NT2/D1 (cell line): ENCODE data around the gene SNX9.
"Not testable (repeated sequence)": the region's sequence is repeated elsewhere in the genome, so short reads cannot be mapped to it uniquely, and the experiment has no call there.

Experiments used
- DNase-seq: peaks from one replicate; pipeline ENCODE4 v3.0.0-alpha.2; 2011; ENCODE audit warnings: low read depth, low spot score
- H3K27me3 ChIP-seq: 2 replicates; pipeline ENCODE4 v1.6.0; 2011; ENCODE audit warnings: mild to moderate bottlenecking; ENCODE audit not compliant: insufficient read length, insufficient read depth
- H3K36me3 ChIP-seq: 2 replicates; pipeline ENCODE4 v1.6.1; 2011; ENCODE audit warnings: mild to moderate bottlenecking, low read length, mixed read lengths; ENCODE audit not compliant: insufficient read depth, insufficient read length
- H3K4me1 ChIP-seq: 2 replicates; pipeline ENCODE4 v1.5.1; 2011; ENCODE audit not compliant: insufficient read depth, insufficient read length
- H3K4me3 ChIP-seq: 2 replicates; pipeline ENCODE4 v1.5.1; 2011; ENCODE audit warnings: low read depth; ENCODE audit not compliant: insufficient read length
- H3K9ac ChIP-seq: 2 replicates; pipeline ENCODE4 v1.6.0; 2011; ENCODE audit warnings: low read depth; ENCODE audit not compliant: insufficient read length
- H3K9me3 ChIP-seq: 2 replicates; pipeline ENCODE4 v1.5.1; 2011; ENCODE audit warnings: mild to moderate bottlenecking, low read length; ENCODE audit not compliant: insufficient read depth
- SUZ12 ChIP-seq: IDR thresholded peaks from 2 replicates; pipeline ENCODE4 v1.6.1; 2011; ENCODE audit not compliant: insufficient read length, insufficient read depth; ENCODE audit errors: extremely low read depth
- YY1 ChIP-seq: IDR thresholded peaks from 2 replicates; pipeline ENCODE4 v1.6.1; 2011; ENCODE audit not compliant: insufficient read length, insufficient read depth
- ZNF274 ChIP-seq: IDR thresholded peaks from 2 replicates; pipeline ENCODE4 v1.6.1; 2011; ENCODE audit warnings: mild to moderate bottlenecking, low read depth, low read length

Gene SNX9

DNA sequence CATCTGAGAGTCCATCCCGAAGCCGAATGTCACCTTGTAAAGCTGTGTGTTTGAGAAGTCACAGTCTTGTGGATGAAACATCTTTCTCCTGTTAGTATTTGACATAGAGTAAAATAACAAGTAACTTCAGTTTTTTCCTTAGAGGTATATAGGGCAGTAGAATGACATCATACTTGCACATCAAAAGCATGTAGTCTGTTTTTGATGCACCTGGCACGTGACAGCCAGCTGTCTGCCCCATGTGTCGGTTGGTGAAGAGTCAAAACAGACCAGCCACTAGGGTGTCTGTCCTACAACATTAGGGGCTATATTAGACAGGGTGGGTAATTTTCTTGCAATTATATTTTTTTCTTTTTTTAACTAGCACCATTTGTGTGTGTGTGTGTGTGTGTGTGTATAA, 70.2 kb downstream of the SNX9 start:
- Histone ChIP-seq H3K27me3 (no peaks in the 10 kb centered on the region), H3K9me3 (no peaks in the 10 kb centered on the region), H3K4me1 (no peaks in the 10 kb centered on the region), H3K9ac (no peak overlapping the region), H3K4me3 (no peak overlapping the region), H3K36me3 (peaks cover 16% of the 10 kb centered on the region)
- TF ChIP-seq SUZ12, result no peak
- no peak for TF ChIP-seq ZNF274
- no peak for TF ChIP-seq YY1
- DNase-seq, result no peak

DNA sequence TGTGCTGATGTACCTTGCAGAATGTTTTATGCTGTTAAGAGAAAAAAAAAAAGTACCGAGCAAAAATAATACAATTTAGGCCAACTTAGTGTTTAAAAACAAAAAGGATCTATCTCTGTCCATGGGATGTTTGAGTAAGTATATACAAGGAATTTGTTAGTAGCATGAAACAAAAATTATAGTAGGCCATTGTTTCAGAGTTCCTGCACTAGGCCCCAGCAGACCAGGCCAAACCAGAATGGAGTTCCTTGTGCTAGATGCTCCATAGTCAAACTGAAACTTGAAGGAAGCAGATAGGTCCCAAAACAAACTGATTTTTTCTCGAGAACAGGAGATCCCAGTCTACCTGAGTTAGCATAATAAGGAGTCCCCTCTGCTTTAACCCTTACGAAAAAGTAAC, 72.5 kb downstream of the SNX9 start:
- Histone ChIP-seq H3K4me1 (no peaks in the 10 kb centered on the region), H3K9ac (no peak overlapping the region), H3K9me3 (no peaks in the 10 kb centered on the region), H3K27me3 (no peaks in the 10 kb centered on the region), H3K36me3 (peaks cover 22% of the 10 kb centered on the region), H3K4me3 (no peak overlapping the region)
- DNase-seq, result no peak
- TF ChIP-seq SUZ12 (no peak), YY1 (no peak), ZNF274 (no peak)

DNA sequence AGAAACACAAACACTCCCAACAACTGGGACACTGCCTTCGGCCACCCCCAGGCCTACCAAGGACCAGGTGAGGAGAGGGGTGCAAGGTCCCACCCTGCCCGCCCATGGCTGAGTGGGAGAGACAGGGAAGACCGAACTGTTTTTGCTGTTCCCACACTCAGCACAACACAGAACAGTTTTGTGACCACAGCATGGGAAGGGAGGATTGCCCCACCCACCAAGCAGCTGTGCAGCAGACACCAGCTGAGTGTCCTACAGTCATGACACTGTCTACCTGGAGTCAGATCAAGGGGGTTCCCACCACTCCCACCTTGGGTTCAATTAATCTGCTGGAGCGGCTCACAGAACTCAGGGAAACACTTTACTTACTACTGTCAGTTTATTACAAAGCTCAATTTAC, 73.9 kb downstream of the SNX9 start:
- Histone ChIP-seq H3K4me3 (no peak overlapping the region), H3K27me3 (no peaks in the 10 kb centered on the region), H3K4me1 (no peaks in the 10 kb centered on the region), H3K36me3 (peaks cover 24% of the 10 kb centered on the region), H3K9ac (no peak overlapping the region), H3K9me3 (no peaks in the 10 kb centered on the region)
- TF ChIP-seq SUZ12, result no peak
- TF ChIP-seq ZNF274, result no peak
- TF ChIP-seq YY1, result no peak
- no peak for DNase-seq

DNA sequence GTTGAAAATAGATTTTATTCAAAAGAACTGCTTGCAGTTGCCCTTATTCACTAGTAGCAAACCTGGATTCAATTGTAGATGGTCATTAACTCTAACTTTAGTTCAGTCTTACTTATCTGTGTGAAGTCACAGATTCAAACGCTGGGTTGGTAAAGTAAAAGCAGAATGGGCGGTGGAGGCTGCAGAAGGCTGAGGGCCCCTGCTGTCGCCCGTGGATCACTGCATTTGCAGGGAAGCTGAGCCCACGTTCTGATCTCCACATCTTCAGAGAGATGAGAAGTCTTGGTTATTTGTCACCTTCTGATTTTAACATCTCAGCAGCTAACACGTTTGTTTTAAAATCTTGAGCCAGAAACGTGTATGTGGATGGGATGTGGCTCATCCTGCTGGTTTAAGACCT, 75.1 kb downstream of the SNX9 start:
- Histone ChIP-seq H3K36me3 (peaks cover 29% of the 10 kb centered on the region), H3K4me1 (no peaks in the 10 kb centered on the region), H3K4me3 (no peak overlapping the region), H3K27me3 (no peaks in the 10 kb centered on the region), H3K9ac (no peak overlapping the region), H3K9me3 (no peaks in the 10 kb centered on the region)
- no peak for TF ChIP-seq SUZ12
- TF ChIP-seq ZNF274, result no peak
- no peak for TF ChIP-seq YY1
- no peak for DNase-seq

DNA sequence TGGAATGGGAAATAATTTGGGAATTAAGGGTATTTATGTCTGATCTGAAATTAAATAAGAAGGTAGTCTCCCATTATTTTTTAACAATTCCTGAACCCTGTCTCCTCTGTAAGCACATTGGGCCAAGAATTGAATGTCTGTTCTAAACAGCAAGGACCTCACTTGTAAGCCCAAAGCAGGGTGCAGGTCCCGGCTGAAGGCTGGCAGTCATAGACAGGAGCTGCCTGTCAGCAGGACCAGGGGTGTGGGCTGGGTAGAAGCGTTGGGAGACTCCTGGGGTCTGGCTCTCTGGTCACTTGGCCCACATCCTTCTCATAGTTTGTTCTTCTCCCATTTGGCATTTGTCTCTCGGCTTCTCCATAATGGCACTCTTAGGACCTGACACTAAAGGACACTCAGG, 75.6 kb downstream of the SNX9 start:
- no peak for TF ChIP-seq ZNF274
- TF ChIP-seq YY1, result no peak
- TF ChIP-seq SUZ12, result no peak
- Histone ChIP-seq H3K9ac (no peak overlapping the region), H3K4me3 (no peak overlapping the region), H3K9me3 (no peaks in the 10 kb centered on the region), H3K27me3 (no peaks in the 10 kb centered on the region), H3K4me1 (no peaks in the 10 kb centered on the region), H3K36me3 (peaks cover 29% of the 10 kb centered on the region)
- DNase-seq, result no peak

DNA sequence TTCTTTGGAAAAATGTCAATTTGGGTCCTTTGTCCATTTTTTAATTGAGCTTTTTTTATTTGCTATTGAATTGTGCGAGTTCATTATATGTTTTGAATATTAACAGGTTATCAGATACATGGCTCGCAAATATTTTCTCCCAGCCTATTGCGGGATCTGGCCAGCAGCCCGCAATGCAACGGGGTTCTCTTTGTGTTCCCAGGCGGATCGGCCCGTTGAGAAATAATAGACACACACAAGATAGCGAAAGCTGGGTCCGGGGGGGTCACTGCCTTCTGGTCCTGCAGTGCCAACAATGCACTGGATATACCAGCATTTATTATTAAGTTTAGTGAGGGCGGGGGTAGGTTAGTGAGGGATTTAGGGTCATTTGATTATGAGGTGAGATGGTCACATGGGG, 77.2 kb downstream of the SNX9 start:
- H3K36me3 ChIP-seq, result peaks cover 29% of the 10 kb centered on the region
- H3K27me3 ChIP-seq, result not testable (repeated sequence)

DNA sequence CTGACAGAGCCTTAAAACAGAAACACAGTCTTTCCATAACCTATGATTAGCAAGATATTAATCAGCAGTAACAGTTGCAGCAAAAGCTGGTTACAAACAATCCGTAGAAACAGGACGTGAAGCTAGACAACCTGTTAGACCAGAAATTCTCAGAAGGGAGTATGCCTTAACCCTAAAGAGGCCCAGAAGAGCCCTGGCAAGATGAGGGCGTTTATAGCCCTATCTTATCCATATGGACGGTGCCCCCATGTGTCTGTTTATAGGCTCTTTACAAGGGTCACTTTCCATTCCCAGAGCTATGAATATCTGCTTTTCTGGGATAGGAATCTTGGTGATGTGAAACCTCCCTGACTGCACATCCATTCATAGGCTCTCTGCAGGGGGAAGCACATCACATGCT, 77.7 kb downstream of the SNX9 start:
- H3K9me3 ChIP-seq, H3K9ac ChIP-seq, DNase-seq, H3K4me3 ChIP-seq, H3K4me1 ChIP-seq, H3K27me3 ChIP-seq: not testable (repeated sequence)
- peaks cover 29% of the 10 kb centered on the region for H3K36me3 ChIP-seq

More for the DNA sequence above, 77.2 kb downstream of the SNX9 start:
- not testable (repeated sequence) for H3K4me1 ChIP-seq, H3K4me3 ChIP-seq, H3K9me3 ChIP-seq, DNase-seq, H3K9ac ChIP-seq

DNA sequence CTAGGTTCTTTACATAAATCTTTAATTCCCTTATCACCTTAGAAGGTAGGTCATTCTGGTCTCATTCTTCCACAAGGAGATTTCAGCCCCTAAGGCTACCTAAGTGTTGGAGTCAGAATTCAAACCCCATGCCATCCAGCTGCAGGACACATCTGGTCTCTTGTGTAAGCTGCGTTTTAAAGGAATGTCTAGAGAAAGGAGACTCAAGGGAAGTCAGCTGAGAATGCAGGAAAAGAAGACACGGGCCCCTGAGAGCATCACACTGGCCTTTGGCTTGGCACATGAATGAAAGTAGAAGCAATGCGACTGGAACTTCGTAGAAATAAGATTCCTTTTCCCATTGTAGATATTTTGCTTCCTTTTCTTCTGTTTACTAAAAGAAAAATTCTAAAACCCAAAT, 82.0 kb downstream of the SNX9 start:
- DNase-seq, result no peak
- Histone ChIP-seq H3K9me3 (no peaks in the 10 kb centered on the region), H3K9ac (no peak overlapping the region), H3K4me1 (peaks cover 3% of the 10 kb centered on the region), H3K4me3 (no peak overlapping the region), H3K36me3 (peaks cover 20% of the 10 kb centered on the region), H3K27me3 (no peaks in the 10 kb centered on the region)
- no peak for TF ChIP-seq ZNF274
- TF ChIP-seq YY1, result no peak
- TF ChIP-seq SUZ12, result no peak
